Activated B cell treated with CpG ODN at 0.5 μM for 24 hours (primary cell): ENCODE measurements around the gene C16orf89. TPM values are rescaled to one million over a fixed set of nuclear protein-coding genes. Genes with fewer than 3 reads are reported as not detected.

Experiments
- ATAC-seq: fragments of 200-7000 bp; cut with Tn5 transposase; one replicate; pipeline ENCODE4 v1.10.0; 2021; ENCODE audit warnings: low read depth, mild to moderate bottlenecking, moderate library complexity
- CTCF ChIA-PET: fragments of 350-600 bp; sonication (Branson Sonifier 250); formaldehyde crosslinking; loops from one replicate; lab custom pipeline; 2021; ENCODE audit warnings: antibody characterized with exemption; lab: Charles Lee
- POLR2A ChIA-PET: fragments of 350-600 bp; sonication (Branson Sonifier 250); formaldehyde crosslinking; loops from one replicate; lab custom pipeline; 2021; ENCODE audit warnings: antibody characterized with exemption; lab: Charles Lee
- DNase-seq: peaks from one replicate; pipeline ENCODE4 v3.0.0; 2022
- H3K27ac Mint-ChIP-seq: one replicate; pipeline ENCODE4 v1.8.0; 2020; ENCODE audit warnings: mixed read lengths
- H3K27me3 Mint-ChIP-seq: one replicate; pipeline ENCODE4 v1.8.0; 2021; ENCODE audit warnings: mixed read lengths
- H3K36me3 Mint-ChIP-seq: one replicate; pipeline ENCODE4 v1.8.0; 2021; ENCODE audit warnings: low read depth, mixed read lengths
- H3K4me1 Mint-ChIP-seq: one replicate; pipeline ENCODE4 v1.8.0; 2021; ENCODE audit warnings: mixed read lengths
- H3K4me3 Mint-ChIP-seq: one replicate; pipeline ENCODE4 v1.8.0; 2020; ENCODE audit warnings: mild to moderate bottlenecking, mixed read lengths
- H3K9me3 Mint-ChIP-seq: one replicate; pipeline ENCODE4 v1.8.0; 2020; ENCODE audit warnings: mixed read lengths
- intact Hi-C: fragments of 100-400 bp; cut with micrococcal nuclease; formaldehyde crosslinking; loops from one replicate; pipeline ENCODE4 v1.15.1; 2024
- total RNA-seq: library from RNA; stranded (reverse); gene quantifications from 2 replicates; pipeline ENCODE4 v1.2.3, GENCODE V29; 2022
- TF ChIP-seq, protein P1 (sequence below): fragments of 200-600 bp; IDR thresholded peaks from one replicate; pipeline ENCODE4 v1.8.0; 2022; ENCODE audit warnings: antibody characterized with exemption, mild to moderate bottlenecking

Gene C16orf89
- total RNA-seq, 1 donor from 2014 or later: not detected

DNA sequence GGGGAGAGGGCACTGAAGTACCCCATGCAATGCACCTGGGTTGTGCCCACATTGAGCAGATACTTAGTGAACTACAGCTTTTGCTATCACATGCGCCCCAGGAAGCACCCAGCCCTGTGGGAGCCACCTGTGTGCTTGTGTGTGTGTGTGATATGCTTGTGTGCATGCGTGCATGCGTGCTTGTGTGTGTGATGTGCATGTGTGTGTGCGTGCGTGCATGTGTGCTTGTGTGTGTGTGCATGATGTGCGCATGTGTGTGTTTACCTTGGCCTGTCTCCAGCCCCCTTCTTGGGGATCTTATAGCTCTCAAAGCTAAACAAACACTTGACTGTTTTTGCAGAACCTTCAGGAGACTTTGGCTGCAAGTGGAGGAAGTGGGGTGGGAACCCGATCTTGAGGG is 841 bp downstream of the C16orf89 start:
- Mint-ChIP-seq H3K27ac (no peak overlapping the region), H3K4me1 (no peaks in the 10 kb centered on the region), H3K27me3 (peaks cover 8% of the 10 kb centered on the region), H3K4me3 (no peak overlapping the region), H3K36me3 (no peaks in the 10 kb centered on the region), H3K9me3 (no peaks in the 10 kb centered on the region)
- POLR2A ChIA-PET: no interaction called here
- TF ChIP-seq, protein P1, sequence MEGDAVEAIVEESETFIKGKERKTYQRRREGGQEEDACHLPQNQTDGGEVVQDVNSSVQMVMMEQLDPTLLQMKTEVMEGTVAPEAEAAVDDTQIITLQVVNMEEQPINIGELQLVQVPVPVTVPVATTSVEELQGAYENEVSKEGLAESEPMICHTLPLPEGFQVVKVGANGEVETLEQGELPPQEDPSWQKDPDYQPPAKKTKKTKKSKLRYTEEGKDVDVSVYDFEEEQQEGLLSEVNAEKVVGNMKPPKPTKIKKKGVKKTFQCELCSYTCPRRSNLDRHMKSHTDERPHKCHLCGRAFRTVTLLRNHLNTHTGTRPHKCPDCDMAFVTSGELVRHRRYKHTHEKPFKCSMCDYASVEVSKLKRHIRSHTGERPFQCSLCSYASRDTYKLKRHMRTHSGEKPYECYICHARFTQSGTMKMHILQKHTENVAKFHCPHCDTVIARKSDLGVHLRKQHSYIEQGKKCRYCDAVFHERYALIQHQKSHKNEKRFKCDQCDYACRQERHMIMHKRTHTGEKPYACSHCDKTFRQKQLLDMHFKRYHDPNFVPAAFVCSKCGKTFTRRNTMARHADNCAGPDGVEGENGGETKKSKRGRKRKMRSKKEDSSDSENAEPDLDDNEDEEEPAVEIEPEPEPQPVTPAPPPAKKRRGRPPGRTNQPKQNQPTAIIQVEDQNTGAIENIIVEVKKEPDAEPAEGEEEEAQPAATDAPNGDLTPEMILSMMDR: no peak
- intact Hi-C loops: no loop called here
- CTCF ChIA-PET: no interaction called here
- no peak for DNase-seq
- ATAC-seq: no peak

- no peaks in the 10 kb centered on the region for H3K36me3 Mint-ChIP-seq
- peaks cover 8% of the 10 kb centered on the region for H3K27me3 Mint-ChIP-seq
- CTCF ChIA-PET: no interaction called here
- no peaks in the 10 kb centered on the region for H3K9me3 Mint-ChIP-seq
- H3K4me3 Mint-ChIP-seq: no peak overlapping the region
- ATAC-seq (no peak), DNase-seq (no peak)
- POLR2A ChIA-PET: no interaction called here
- no peaks in the 10 kb centered on the region for H3K4me1 Mint-ChIP-seq
- no peak overlapping the region for H3K27ac Mint-ChIP-seq
- TF ChIP-seq, protein P1: no peak
- intact Hi-C loops: no loop called here
Measured at GRCh38 chr16:5062790-5063765, 2.7 kb downstream of the C16orf89 start.

- DNase-seq: no peak
- H3K4me3 Mint-ChIP-seq: no peak overlapping the region
- H3K27ac Mint-ChIP-seq: no peak overlapping the region
- no peaks in the 10 kb centered on the region for H3K9me3 Mint-ChIP-seq
- ChIA-PET CTCF (no interaction called here), POLR2A (interaction anchor here (0.7 kb wide), 1 partner anchor 64 kb away, joined by 6 read pairs; no protein-coding TSS in a partner anchor)
- intact Hi-C loops: no loop called here
- H3K4me1 Mint-ChIP-seq: no peaks in the 10 kb centered on the region
- no peak for ATAC-seq
- TF ChIP-seq, protein P1: no peak
- no peaks in the 10 kb centered on the region for H3K36me3 Mint-ChIP-seq
- H3K27me3 Mint-ChIP-seq: peaks cover 5% of the 10 kb centered on the region
Measured at GRCh38 chr16:5062051-5062450, 3.7 kb downstream of the C16orf89 start.

GRCh38 chr16:5060073-5060641 is 5.6 kb downstream of the C16orf89 start:
- no peak overlapping the region for H3K27ac Mint-ChIP-seq
- TF ChIP-seq, protein P1: no peak
- ATAC-seq (no peak), DNase-seq (no peak)
- H3K4me1 Mint-ChIP-seq: no peaks in the 10 kb centered on the region
- ChIA-PET POLR2A (no interaction called here), CTCF (no interaction called here)
- H3K27me3 Mint-ChIP-seq: peaks cover 8% of the 10 kb centered on the region
- intact Hi-C loops: no loop called here
- H3K4me3 Mint-ChIP-seq: no peak overlapping the region
- H3K9me3 Mint-ChIP-seq: no peaks in the 10 kb centered on the region
- no peaks in the 10 kb centered on the region for H3K36me3 Mint-ChIP-seq

GRCh38 chr16:5059386-5060072 is 6.2 kb downstream of the C16orf89 start:
- CTCF ChIA-PET: no interaction called here

More at GRCh38 chr16:5059386-5060072, 6.2 kb downstream of the C16orf89 start:
- Mint-ChIP-seq H3K27me3 (peaks cover 7% of the 10 kb centered on the region), H3K36me3 (no peaks in the 10 kb centered on the region), H3K9me3 (no peaks in the 10 kb centered on the region), H3K27ac (no peak overlapping the region), H3K4me3 (no peak overlapping the region), H3K4me1 (no peaks in the 10 kb centered on the region)
- DNase-seq (no peak), ATAC-seq (no peak)
- POLR2A ChIA-PET: no interaction called here
- TF ChIP-seq, protein P1: no peak
- intact Hi-C loops: no loop called here
